OCI-LY1 (cell line): ENCODE results near the gene CTSC.

Source experiments
- EZH2 ChIP-seq: fragments of 200-600 bp; sonication (generic), shearing (Covaris generic); IDR thresholded peaks from 2 replicates; pipeline ENCODE4 v1.8.0; 2017; ENCODE audit warnings: borderline replicate concordance, mixed run types, mild to moderate bottlenecking, antibody characterized with exemption, low read length, moderate library complexity, mixed read lengths
- TF ChIP-seq, protein P1 (sequence below): fragments of 200-600 bp; sonication (generic), shearing (Covaris generic); IDR thresholded peaks from 2 replicates; pipeline ENCODE4 v1.5.1; 2017; ENCODE audit warnings: mild to moderate bottlenecking, antibody characterized with exemption, low read length, moderate library complexity, mixed read lengths

DNA sequence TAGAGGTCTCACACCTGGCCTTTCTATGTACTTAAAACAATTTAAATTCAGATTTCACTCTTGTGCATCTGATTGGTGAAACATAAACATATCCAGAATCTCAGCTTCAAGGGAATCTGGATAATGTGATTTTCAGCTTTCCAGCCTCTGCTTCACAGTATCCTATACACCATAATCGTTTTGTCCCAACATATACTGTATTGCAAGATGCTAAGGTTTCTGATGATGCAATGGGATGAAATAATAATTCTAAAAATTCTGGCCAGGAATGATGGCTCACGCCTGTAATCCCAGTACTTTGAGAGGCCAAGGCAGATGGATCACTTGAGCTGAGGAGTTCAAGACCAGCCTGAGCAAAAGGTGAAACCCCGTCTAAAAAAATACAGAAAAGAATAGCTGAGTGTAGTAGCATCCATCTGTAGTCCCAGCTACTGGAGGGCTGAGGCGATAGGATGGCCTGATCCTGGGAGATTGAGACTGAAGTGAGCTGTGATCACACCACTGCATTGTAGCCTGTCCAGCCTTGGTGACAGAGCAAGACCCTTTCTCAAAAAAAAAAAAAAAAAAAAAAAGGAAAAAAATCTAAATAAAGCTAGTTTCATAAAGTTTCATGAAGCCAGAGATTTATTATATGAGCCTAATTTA lies 41.0 kb upstream of the CTSC start:
- TF ChIP-seq, protein P1, sequence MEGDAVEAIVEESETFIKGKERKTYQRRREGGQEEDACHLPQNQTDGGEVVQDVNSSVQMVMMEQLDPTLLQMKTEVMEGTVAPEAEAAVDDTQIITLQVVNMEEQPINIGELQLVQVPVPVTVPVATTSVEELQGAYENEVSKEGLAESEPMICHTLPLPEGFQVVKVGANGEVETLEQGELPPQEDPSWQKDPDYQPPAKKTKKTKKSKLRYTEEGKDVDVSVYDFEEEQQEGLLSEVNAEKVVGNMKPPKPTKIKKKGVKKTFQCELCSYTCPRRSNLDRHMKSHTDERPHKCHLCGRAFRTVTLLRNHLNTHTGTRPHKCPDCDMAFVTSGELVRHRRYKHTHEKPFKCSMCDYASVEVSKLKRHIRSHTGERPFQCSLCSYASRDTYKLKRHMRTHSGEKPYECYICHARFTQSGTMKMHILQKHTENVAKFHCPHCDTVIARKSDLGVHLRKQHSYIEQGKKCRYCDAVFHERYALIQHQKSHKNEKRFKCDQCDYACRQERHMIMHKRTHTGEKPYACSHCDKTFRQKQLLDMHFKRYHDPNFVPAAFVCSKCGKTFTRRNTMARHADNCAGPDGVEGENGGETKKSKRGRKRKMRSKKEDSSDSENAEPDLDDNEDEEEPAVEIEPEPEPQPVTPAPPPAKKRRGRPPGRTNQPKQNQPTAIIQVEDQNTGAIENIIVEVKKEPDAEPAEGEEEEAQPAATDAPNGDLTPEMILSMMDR = no peak
- TF ChIP-seq EZH2 = no peak
